Stimulated activated naive CD8-positive, alpha-beta T cell treated with anti-CD3 and anti-CD28 coated beads, Interleukin-15, Interleukin-2, amounts not matched to agents 100 ng/mL and 50 ng/mL, for 24 hours (primary cell): Measurements from ENCODE around the gene POLR1E.
A peak's percentile ranks its signal among the peaks of the same experiment; 100 is the strongest.
"Not testable (repeated sequence)": the region's sequence is repeated elsewhere in the genome, so short reads cannot be mapped to it uniquely, and the experiment has no call there.

Source experiments
- H3K27ac Mint-ChIP-seq: one replicate; pipeline ENCODE4 v1.8.0; 2021; ENCODE audit warnings: mild to moderate bottlenecking, mixed read lengths
- H3K27me3 Mint-ChIP-seq: one replicate; pipeline ENCODE4 v1.8.0; 2021; ENCODE audit warnings: mixed read lengths
- H3K36me3 Mint-ChIP-seq: one replicate; pipeline ENCODE4 v1.8.0; 2021; ENCODE audit warnings: low read depth, mixed read lengths
- H3K4me1 Mint-ChIP-seq: one replicate; pipeline ENCODE4 v1.8.0; 2021; ENCODE audit warnings: low read depth, mixed read lengths
- H3K4me3 Mint-ChIP-seq: one replicate; pipeline ENCODE4 v1.8.0; 2021; ENCODE audit warnings: mild to moderate bottlenecking, mixed read lengths
- H3K9me3 Mint-ChIP-seq: one replicate; pipeline ENCODE4 v1.8.0; 2021; ENCODE audit warnings: mixed read lengths

POLR1E gene

GRCh38 chr9:37476930-37477329 is 8.8 kb upstream of the POLR1E start:
- no peaks in the 10 kb centered on the region for H3K36me3 Mint-ChIP-seq
- H3K4me3 Mint-ChIP-seq, result no peak overlapping the region
- H3K4me1 Mint-ChIP-seq, result peaks cover 7% of the 10 kb centered on the region
- H3K27me3 Mint-ChIP-seq, result peaks cover 22% of the 10 kb centered on the region
- peaks cover 6% of the 10 kb centered on the region for H3K9me3 Mint-ChIP-seq
- no peak overlapping the region for H3K27ac Mint-ChIP-seq

- peaks cover 23% of the 10 kb centered on the region for H3K27me3 Mint-ChIP-seq
- H3K36me3 Mint-ChIP-seq, H3K4me3 Mint-ChIP-seq, H3K9me3 Mint-ChIP-seq, H3K4me1 Mint-ChIP-seq, H3K27ac Mint-ChIP-seq: not testable (repeated sequence)
Observed at GRCh38 chr9:37477443-37477842, 8.3 kb upstream of the POLR1E start.

- H3K4me1 Mint-ChIP-seq, H3K36me3 Mint-ChIP-seq, H3K9me3 Mint-ChIP-seq, H3K27ac Mint-ChIP-seq, H3K4me3 Mint-ChIP-seq: not testable (repeated sequence)
- H3K27me3 Mint-ChIP-seq, result peaks cover 23% of the 10 kb centered on the region
Observed at GRCh38 chr9:37477987-37478619, 7.6 kb upstream of the POLR1E start.

GRCh38 chr9:37480759-37481158 is 5.0 kb upstream of the POLR1E start:
- H3K4me1 Mint-ChIP-seq, result peaks cover 10% of the 10 kb centered on the region
- H3K27me3 Mint-ChIP-seq, result peaks cover 23% of the 10 kb centered on the region
- no peaks in the 10 kb centered on the region for H3K36me3 Mint-ChIP-seq
- H3K9me3 Mint-ChIP-seq, result no peaks in the 10 kb centered on the region
- no peak overlapping the region for H3K4me3 Mint-ChIP-seq
- H3K27ac Mint-ChIP-seq, result no peak overlapping the region

GRCh38 chr9:37486256-37486615 is 488 bp downstream of the POLR1E start:
- H3K36me3 Mint-ChIP-seq, result peaks cover 48% of the 10 kb centered on the region

GRCh38 chr9:37486616-37487548 is 1.1 kb downstream of the POLR1E start:
- Mint-ChIP-seq H3K36me3 (peaks cover 52% of the 10 kb centered on the region), H3K4me3 (peak overlapping the region; percentile 94), H3K9me3 (no peaks in the 10 kb centered on the region), H3K27ac (peak overlapping the region; percentile 94), H3K27me3 (peaks cover under 1% of the 10 kb centered on the region), H3K4me1 (peaks cover 45% of the 10 kb centered on the region)

More at GRCh38 chr9:37486256-37486615, 488 bp downstream of the POLR1E start:
- H3K9me3 Mint-ChIP-seq, result no peaks in the 10 kb centered on the region
- H3K27me3 Mint-ChIP-seq, result peaks cover 7% of the 10 kb centered on the region
- H3K4me3 Mint-ChIP-seq, result peak overlapping the region; percentile 94
- peak overlapping the region; percentile 94 for H3K27ac Mint-ChIP-seq
- H3K4me1 Mint-ChIP-seq, result peaks cover 45% of the 10 kb centered on the region

- Mint-ChIP-seq H3K9me3 (no peaks in the 10 kb centered on the region), H3K27me3 (no peaks in the 10 kb centered on the region), H3K4me1 (peaks cover 30% of the 10 kb centered on the region), H3K36me3 (peaks cover 92% of the 10 kb centered on the region), H3K27ac (no peak overlapping the region), H3K4me3 (no peak overlapping the region)
Observed at GRCh38 chr9:37491939-37492338, 6.2 kb downstream of the POLR1E start.

GRCh38 chr9:37495571-37495970 is 9.8 kb downstream of the POLR1E start:
- no peaks in the 10 kb centered on the region for H3K9me3 Mint-ChIP-seq
- peaks cover 3% of the 10 kb centered on the region for H3K4me1 Mint-ChIP-seq
- H3K27me3 Mint-ChIP-seq, result no peaks in the 10 kb centered on the region
- no peak overlapping the region for H3K4me3 Mint-ChIP-seq
- H3K36me3 Mint-ChIP-seq, result peaks cover 85% of the 10 kb centered on the region
- no peak overlapping the region for H3K27ac Mint-ChIP-seq

- Mint-ChIP-seq H3K9me3 (no peaks in the 10 kb centered on the region), H3K36me3 (peaks cover 84% of the 10 kb centered on the region), H3K4me3 (no peak overlapping the region), H3K27me3 (no peaks in the 10 kb centered on the region), H3K27ac (no peak overlapping the region), H3K4me1 (no peaks in the 10 kb centered on the region)
Observed at GRCh38 chr9:37496020-37496419, 10.3 kb downstream of the POLR1E start.

- no peak overlapping the region for H3K4me3 Mint-ChIP-seq
Observed at GRCh38 chr9:37497320-37497719, 11.6 kb downstream of the POLR1E start.

GRCh38 chr9:37498457-37498856 is 12.7 kb downstream of the POLR1E start:
- Mint-ChIP-seq H3K36me3 (peaks cover 87% of the 10 kb centered on the region), H3K9me3 (no peaks in the 10 kb centered on the region), H3K4me3 (no peak overlapping the region), H3K27ac (no peak overlapping the region), H3K27me3 (no peaks in the 10 kb centered on the region), H3K4me1 (peaks cover 8% of the 10 kb centered on the region)

More at GRCh38 chr9:37497320-37497719, 11.6 kb downstream of the POLR1E start:
- Mint-ChIP-seq H3K36me3 (peaks cover 87% of the 10 kb centered on the region), H3K4me1 (no peaks in the 10 kb centered on the region), H3K9me3 (no peaks in the 10 kb centered on the region), H3K27ac (no peak overlapping the region), H3K27me3 (no peaks in the 10 kb centered on the region)

GRCh38 chr9:37499297-37499696 is 13.5 kb downstream of the POLR1E start:
- Mint-ChIP-seq H3K9me3 (no peaks in the 10 kb centered on the region), H3K27ac (peak overlapping the region; percentile 34), H3K4me1 (peaks cover 15% of the 10 kb centered on the region), H3K4me3 (no peak overlapping the region), H3K36me3 (peaks cover 87% of the 10 kb centered on the region), H3K27me3 (no peaks in the 10 kb centered on the region)

GRCh38 chr9:37501957-37502596 is 16.3 kb downstream of the POLR1E start:
- Mint-ChIP-seq H3K27me3 (no peaks in the 10 kb centered on the region), H3K9me3 (no peaks in the 10 kb centered on the region), H3K4me1 (peaks cover 20% of the 10 kb centered on the region), H3K4me3 (no peak overlapping the region), H3K27ac (no peak overlapping the region), H3K36me3 (peaks cover 81% of the 10 kb centered on the region)

GRCh38 chr9:37503736-37504135 is 18.0 kb downstream of the POLR1E start:
- Mint-ChIP-seq H3K27me3 (no peaks in the 10 kb centered on the region), H3K4me3 (peak overlapping the region; percentile 22), H3K9me3 (no peaks in the 10 kb centered on the region), H3K27ac (peak overlapping the region; percentile 69), H3K36me3 (peaks cover 74% of the 10 kb centered on the region), H3K4me1 (peaks cover 25% of the 10 kb centered on the region)

GRCh38 chr9:37504605-37505004 is 18.9 kb downstream of the POLR1E start:
- peak overlapping the region; percentile 14 for H3K27ac Mint-ChIP-seq
- H3K4me3 Mint-ChIP-seq, result peak overlapping the region; percentile 5
- H3K36me3 Mint-ChIP-seq, result peaks cover 71% of the 10 kb centered on the region
- no peaks in the 10 kb centered on the region for H3K9me3 Mint-ChIP-seq
- no peaks in the 10 kb centered on the region for H3K27me3 Mint-ChIP-seq
- peaks cover 25% of the 10 kb centered on the region for H3K4me1 Mint-ChIP-seq
